ENCODE data around the gene MSL3B.
A peak's percentile ranks its signal among the peaks of the same experiment; 100 is the strongest.

The MSL3B gene

GRCh38 chr2:233848276-233848675 is 19.9 kb downstream of the MSL3B start:
- H3K4me3 Mint-ChIP-seq (ENCODE audit: unreplicated experiment) = no peak overlapping the region
- peaks cover 5% of the 10 kb centered on the region for H3K36me3 Mint-ChIP-seq (ENCODE audit: unreplicated experiment)
- H3K9me3 Mint-ChIP-seq (ENCODE audit: unreplicated experiment) = no peaks in the 10 kb centered on the region
- H3K27me3 Mint-ChIP-seq (ENCODE audit: unreplicated experiment) = no peaks in the 10 kb centered on the region
- TF ChIP-seq CTCF (IDR thresholded peaks at IDR 0.05) = no peak
- H3K4me1 Mint-ChIP-seq (ENCODE audit: unreplicated experiment) = peaks cover 24% of the 10 kb centered on the region
- no peak overlapping the region for H3K27ac Mint-ChIP-seq (ENCODE audit: unreplicated experiment)
- peak; percentile 77 for DNase-seq (ENCODE audit: extremely low spot score, unreplicated experiment)

- peaks cover 11% of the 10 kb centered on the region for H3K36me3 Mint-ChIP-seq (ENCODE audit: unreplicated experiment)
- H3K4me3 Mint-ChIP-seq (ENCODE audit: unreplicated experiment) = no peak overlapping the region
- H3K27ac Mint-ChIP-seq (ENCODE audit: unreplicated experiment) = no peak overlapping the region
- no peak for DNase-seq (ENCODE audit: extremely low spot score, unreplicated experiment)
- peaks cover 15% of the 10 kb centered on the region for H3K4me1 Mint-ChIP-seq (ENCODE audit: unreplicated experiment)
- H3K27me3 Mint-ChIP-seq (ENCODE audit: unreplicated experiment) = no peaks in the 10 kb centered on the region
- no peak for TF ChIP-seq CTCF (IDR thresholded peaks at IDR 0.05)
- no peaks in the 10 kb centered on the region for H3K9me3 Mint-ChIP-seq (ENCODE audit: unreplicated experiment)
These were observed 20.8 kb downstream of the MSL3B start for GRCh38 chr2:233847248-233847898.

- Mint-ChIP-seq H3K4me1 (ENCODE audit: unreplicated experiment) (peaks cover 7% of the 10 kb centered on the region), H3K9me3 (ENCODE audit: unreplicated experiment) (no peaks in the 10 kb centered on the region), H3K36me3 (ENCODE audit: unreplicated experiment) (peaks cover 12% of the 10 kb centered on the region), H3K27ac (ENCODE audit: unreplicated experiment) (no peak overlapping the region), H3K27me3 (ENCODE audit: unreplicated experiment) (no peaks in the 10 kb centered on the region), H3K4me3 (ENCODE audit: unreplicated experiment) (no peak overlapping the region)
- DNase-seq (ENCODE audit: extremely low spot score, unreplicated experiment) = peak; percentile 63
- TF ChIP-seq CTCF (IDR thresholded peaks at IDR 0.05) = no peak
These were observed 21.6 kb downstream of the MSL3B start for GRCh38 chr2:233846387-233847247.

- no peak for TF ChIP-seq CTCF (IDR thresholded peaks at IDR 0.05)
- DNase-seq (ENCODE audit: extremely low spot score, unreplicated experiment) = no peak
- H3K4me3 Mint-ChIP-seq (ENCODE audit: unreplicated experiment) = no peak overlapping the region
- no peaks in the 10 kb centered on the region for H3K9me3 Mint-ChIP-seq (ENCODE audit: unreplicated experiment)
- peaks cover 14% of the 10 kb centered on the region for H3K36me3 Mint-ChIP-seq (ENCODE audit: unreplicated experiment)
- no peak overlapping the region for H3K27ac Mint-ChIP-seq (ENCODE audit: unreplicated experiment)
- H3K27me3 Mint-ChIP-seq (ENCODE audit: unreplicated experiment) = no peaks in the 10 kb centered on the region
- H3K4me1 Mint-ChIP-seq (ENCODE audit: unreplicated experiment) = peaks cover 6% of the 10 kb centered on the region
These were observed 22.7 kb downstream of the MSL3B start for GRCh38 chr2:233845301-233846060.

Measured in osteocyte (in vitro differentiated cells).